HepG2 (cell line): ENCODE results near the gene SYTL3. TPM values are rescaled to one million over a fixed set of nuclear protein-coding genes. Genes with fewer than 3 reads are reported as not detected.

Source experiments
- ATF1 ChIP-seq: IDR thresholded peaks from 2 replicates; pipeline ENCODE4 v1.6.1; 2016; ENCODE audit warnings: mild to moderate bottlenecking, control low read depth
- ATRX ChIP-seq: sonication (generic); formaldehyde crosslinking; IDR thresholded peaks from 2 replicates; pipeline ENCODE4 v1.4.0; 2020; ENCODE audit warnings: missing genetic modification reagents, borderline replicate concordance
- CBX2 ChIP-seq, 2 experiments: fragments of 200-600 bp in 1 of 2; sonication (generic); formaldehyde crosslinking in 1 of 2; IDR thresholded peaks; 2 replicates each; pipeline versions ENCODE4 v1.7.0 to v1.8.1; 2018 to 2022; ENCODE audit warnings: low read depth in 2 of 2, low read length in 1 of 2, mild to moderate bottlenecking in 1 of 2, missing genetic modification reagents in 1 of 2
- CHCHD3 ChIP-seq: sonication (generic); formaldehyde crosslinking; IDR thresholded peaks from 2 replicates; pipeline ENCODE4 v1.8.0; 2022; ENCODE audit warnings: mild to moderate bottlenecking, missing genetic modification reagents, moderate library complexity
- EED ChIP-seq: sonication (generic); formaldehyde crosslinking; IDR thresholded peaks from 2 replicates; pipeline ENCODE4 v1.5.0; 2020; ENCODE audit warnings: mild to moderate bottlenecking, missing genetic modification reagents
- GABPB1 ChIP-seq: IDR thresholded peaks from 2 replicates; pipeline ENCODE4 v1.6.1; 2016; ENCODE audit warnings: mild to moderate bottlenecking, missing genetic modification reagents, moderate library complexity, missing compliant biosample characterization
- GPN1 ChIP-seq: sonication (generic); formaldehyde crosslinking; IDR thresholded peaks from 2 replicates; pipeline ENCODE4 v1.5.1; 2020; ENCODE audit warnings: missing genetic modification reagents, borderline replicate concordance
- HIC2 ChIP-seq: sonication (generic); formaldehyde crosslinking; IDR thresholded peaks from 2 replicates; pipeline ENCODE4 v1.9.0; 2022; ENCODE audit warnings: low read depth, missing genetic modification reagents
- HINFP ChIP-seq: sonication (generic); formaldehyde crosslinking; IDR thresholded peaks from 2 replicates; pipeline ENCODE4 v1.4.0; 2020; ENCODE audit warnings: low read depth, mild to moderate bottlenecking, missing genetic modification reagents
- HNRNPLL ChIP-seq: fragments of 200-400 bp; formaldehyde crosslinking; IDR thresholded peaks from 2 replicates; pipeline ENCODE4 v1.6.1; 2017; ENCODE audit warnings: mild to moderate bottlenecking, low read depth, low read length; ENCODE audit not compliant: poor library complexity, severe bottlenecking
- KLF11 ChIP-seq: IDR thresholded peaks from 2 replicates; pipeline ENCODE4 v1.6.1; 2016; ENCODE audit warnings: missing compliant biosample characterization
- NR2F2 ChIP-seq: IDR thresholded peaks from 2 replicates; pipeline ENCODE4 v1.6.1; 2012; ENCODE audit warnings: low read depth, inconsistent platforms, borderline replicate concordance
- SAP130 ChIP-seq: IDR thresholded peaks from 2 replicates; pipeline ENCODE4 v1.6.1; 2016; ENCODE audit warnings: low read depth
- ZFY ChIP-seq: sonication (generic); formaldehyde crosslinking; IDR thresholded peaks from 2 replicates; pipeline ENCODE4 v1.4.0; 2020; ENCODE audit warnings: missing genetic modification reagents
- ZMYM4 ChIP-seq: sonication (generic); formaldehyde crosslinking; IDR thresholded peaks from 2 replicates; pipeline ENCODE4 v1.8.1; 2023; ENCODE audit warnings: mild to moderate bottlenecking, missing genetic modification reagents
- ZNF3 ChIP-seq: IDR thresholded peaks from 2 replicates; pipeline ENCODE4 v1.7.0; 2017; ENCODE audit warnings: inconsistent platforms
- ZNF331 ChIP-seq: sonication (generic); formaldehyde crosslinking; IDR thresholded peaks from 2 replicates; pipeline ENCODE4 v1.4.0; 2020; ENCODE audit warnings: missing genetic modification reagents
- ZNF333 ChIP-seq: sonication (generic); formaldehyde crosslinking; IDR thresholded peaks from 2 replicates; pipeline ENCODE4 v1.4.0; 2020; ENCODE audit warnings: mild to moderate bottlenecking, missing genetic modification reagents, borderline replicate concordance
- ZNF552 ChIP-seq: sonication (generic); formaldehyde crosslinking; IDR thresholded peaks from 2 replicates; pipeline ENCODE4 v1.9.0; 2022; ENCODE audit warnings: missing genetic modification reagents, mild to moderate bottlenecking, borderline replicate concordance
- ZNF576 ChIP-seq: sonication (generic); formaldehyde crosslinking; IDR thresholded peaks from 2 replicates; pipeline ENCODE4 v1.4.0; 2020; ENCODE audit warnings: mild to moderate bottlenecking, missing genetic modification reagents
- ZNF710 ChIP-seq: sonication (generic); formaldehyde crosslinking; IDR thresholded peaks from 2 replicates; pipeline ENCODE4 v1.5.0; 2020; ENCODE audit warnings: mild to moderate bottlenecking, missing genetic modification reagents, borderline replicate concordance
- ZNF780A ChIP-seq: sonication (generic); formaldehyde crosslinking; IDR thresholded peaks from 2 replicates; pipeline ENCODE4 v1.8.0; 2022; ENCODE audit warnings: mild to moderate bottlenecking, missing genetic modification reagents, moderate library complexity
- ZNF878 ChIP-seq: sonication (generic); formaldehyde crosslinking; IDR thresholded peaks from 2 replicates; pipeline ENCODE4 v1.8.1; 2023; ENCODE audit warnings: mild to moderate bottlenecking, missing genetic modification reagents, moderate library complexity
- ZSCAN31 ChIP-seq: sonication (generic); formaldehyde crosslinking; IDR thresholded peaks from 2 replicates; pipeline ENCODE4 v1.5.0; 2020; ENCODE audit warnings: low read depth, mild to moderate bottlenecking, missing genetic modification reagents
- polyA plus RNA-seq, 8 experiments: library from polyadenylated mRNA; depleted of rRNA in 3 of 8; stranded (reverse) in 7 of 8; unstranded in 1 of 8; fragments of >200 nt; fragmentation: Illumina TruSeq in 4 of 8; extraction: Trizol in 4 of 8; gene quantifications; 2 replicates each; pipeline versions ENCODE4 v1.2.1 to v1.2.3, GENCODE V29; 2011 to 2016; ENCODE audit warnings: low read depth in 4 of 8, missing spikeins in 1 of 8, mixed read lengths in 1 of 8; ENCODE audit not compliant: insufficient read depth in 1 of 8
- total RNA-seq, 5 experiments: library from RNA; depleted of rRNA; stranded (reverse); fragments of >200 nt; fragmentation: Illumina TruSeq; extraction: Trizol; gene quantifications; 2 replicates each; pipeline ENCODE4 v1.2.3, GENCODE V29; 2016; ENCODE audit warnings: low read depth in 1 of 5

The SYTL3 gene
- total and polyA plus RNA-seq, 2 of the 13 experiments (the other 11 are each of a cell fraction or from before 2014, with no cell fraction given), result 0.11 to 0.28 TPM

- peak; percentile 88; the same call in 1 of the 2 replicates for TF ChIP-seq GABPB1 (CRISPR knock-in tag)
- no peak for TF ChIP-seq ZNF3 (CRISPR knock-in tag)
- peak; percentile 71; the same call in 1 of the 2 replicates for TF ChIP-seq ZNF878
- peak; percentile 75; the same call in 1 of the 2 replicates for TF ChIP-seq ZNF333 (CRISPR knock-in tag)
- TF ChIP-seq GPN1 (CRISPR knock-in tag), result peak; percentile 80; the same call in 1 of the 2 replicates
- TF ChIP-seq ZMYM4 (CRISPR knock-in tag), result peak; percentile 87
- TF ChIP-seq ZNF780A, result no peak
- TF ChIP-seq HIC2 (CRISPR knock-in tag), result no peak; the same call in 1 of the 2 replicates
- TF ChIP-seq ZSCAN31, result peak; percentile 90
- peak; percentile 84 for TF ChIP-seq SAP130
- TF ChIP-seq CHCHD3 (CRISPR knock-in tag), result peak; percentile 34; the same call in 1 of the 2 replicates
- no peak for TF ChIP-seq CBX2 (IDR thresholded peaks at IDR 0.05; ENCODE audit: low read depth, low read length)
- 0 out of 2 replicates have a peak, but pooled peaks have one; percentile 17 for TF ChIP-seq CBX2 (CRISPR knock-in tag; IDR thresholded peaks at IDR 0.05; ENCODE audit: low read depth)
- TF ChIP-seq KLF11 (CRISPR knock-in tag), result peak; percentile 79; the same call in 1 of the 2 replicates
- peak; percentile 44; the same call in 1 of the 2 replicates for TF ChIP-seq EED (CRISPR knock-in tag)
- peak; percentile 65 for TF ChIP-seq HNRNPLL
- peak; percentile 73; the same call in 1 of the 2 replicates for TF ChIP-seq ZNF710 (CRISPR knock-in tag)
- peak; percentile 67; the same call in 1 of the 2 replicates for TF ChIP-seq ZNF552
- TF ChIP-seq HINFP (CRISPR knock-in tag), result peak; percentile 69; the same call in 1 of the 2 replicates
- peak; percentile 98 for TF ChIP-seq ZFY (CRISPR knock-in tag)
- no peak for TF ChIP-seq ATF1 (CRISPR knock-in tag)
- TF ChIP-seq ZNF331, result peak; percentile 42; the same call in 1 of the 2 replicates
- no peak for TF ChIP-seq ATRX (CRISPR knock-in tag)
- TF ChIP-seq ZNF576 (CRISPR knock-in tag), result peak; percentile 55; the same call in 1 of the 2 replicates
- TF ChIP-seq NR2F2, result 0 out of 2 replicates have a peak, but pooled peaks have one; percentile 32
Observed at GRCh38 chr6:158644231-158645063, 5.4 kb upstream of the SYTL3 start, which contains the start of gene DYNLT1 (continued).
